ENCODE results near the gene ADAMTS12.
"Not testable (repeated sequence)": the region's sequence is repeated elsewhere in the genome, so short reads cannot be mapped to it uniquely, and the experiment has no call there.

ADAMTS12 gene

DNA sequence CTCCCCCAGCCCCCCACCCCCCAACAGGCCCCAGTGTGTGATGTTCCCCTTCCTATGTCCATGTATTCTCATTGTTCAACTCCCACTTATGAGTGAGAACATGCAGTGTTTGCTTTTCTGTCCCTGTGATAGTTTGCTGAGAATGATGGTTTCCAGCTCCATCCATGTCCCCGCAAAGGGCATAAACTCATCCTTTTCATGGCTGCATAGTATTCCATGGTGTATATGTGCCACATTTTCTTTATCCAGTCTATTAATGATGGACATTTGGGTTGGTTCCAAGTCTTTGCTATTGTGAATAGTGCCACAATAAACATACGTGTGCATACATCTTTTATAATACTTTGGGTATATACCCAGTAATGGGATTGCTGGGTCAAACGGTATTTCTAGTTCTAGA is 23.1 kb upstream of the ADAMTS12 start:
- not testable (repeated sequence) for DNase-seq

DNA sequence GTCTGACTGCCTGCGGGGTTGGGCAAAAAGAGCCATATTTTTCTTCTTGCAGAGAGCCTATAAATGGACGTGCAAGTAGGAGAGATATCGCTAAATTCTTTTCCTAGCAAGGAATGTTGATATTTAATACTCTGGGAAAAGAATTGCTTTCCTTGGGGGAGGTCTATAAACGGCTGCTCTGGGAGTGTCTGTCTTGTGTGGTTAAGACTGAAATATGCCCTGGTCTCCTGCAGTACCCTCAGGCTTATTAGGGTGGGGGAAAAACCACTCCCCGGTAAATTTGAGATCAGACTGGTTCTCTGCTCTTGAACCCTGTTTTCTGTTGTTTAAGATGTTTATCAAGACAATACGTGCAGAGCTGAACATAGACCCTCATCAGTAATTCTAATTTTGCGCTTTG is 14.5 kb upstream of the ADAMTS12 start:
- DNase-seq: not testable (repeated sequence)

DNA sequence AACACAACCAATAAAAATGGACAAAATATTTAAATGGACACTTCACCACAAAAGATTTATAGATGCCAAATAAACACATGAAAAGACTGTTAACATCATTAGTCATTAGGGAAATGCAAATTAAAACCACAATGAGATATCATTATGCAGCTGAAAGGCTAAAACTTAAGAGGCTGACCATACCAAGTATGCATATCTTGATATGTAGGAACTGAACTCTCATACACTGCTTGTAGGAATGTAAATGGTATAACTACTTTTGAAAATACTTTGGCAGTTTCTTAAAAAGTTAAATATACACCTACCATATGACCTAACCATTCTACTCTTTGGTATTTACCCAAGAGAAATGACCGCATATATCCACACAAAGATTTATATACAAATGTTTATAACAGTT is 13.6 kb upstream of the ADAMTS12 start:
- DNase-seq: no peak

DNA sequence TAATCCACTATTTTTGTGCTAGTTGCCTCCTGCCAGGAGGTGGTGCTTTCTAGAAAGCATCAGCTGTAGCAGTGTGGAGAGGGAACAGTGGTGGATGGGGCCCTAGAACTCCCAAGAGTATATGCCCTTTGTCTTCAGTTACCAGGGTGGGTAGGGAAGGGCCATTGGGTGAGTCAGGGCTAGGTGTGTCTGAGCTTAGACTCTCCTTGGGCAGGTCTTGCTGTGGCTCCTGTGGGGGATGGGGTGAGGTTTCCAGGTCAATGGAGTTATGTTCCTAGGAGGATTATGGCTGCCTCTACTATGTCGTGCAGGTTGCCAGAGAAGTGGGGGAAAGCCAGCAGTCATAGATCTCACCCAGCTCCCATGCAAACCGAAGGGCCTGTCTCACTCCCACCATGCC is 11.3 kb upstream of the ADAMTS12 start:
- no peak for DNase-seq

DNA sequence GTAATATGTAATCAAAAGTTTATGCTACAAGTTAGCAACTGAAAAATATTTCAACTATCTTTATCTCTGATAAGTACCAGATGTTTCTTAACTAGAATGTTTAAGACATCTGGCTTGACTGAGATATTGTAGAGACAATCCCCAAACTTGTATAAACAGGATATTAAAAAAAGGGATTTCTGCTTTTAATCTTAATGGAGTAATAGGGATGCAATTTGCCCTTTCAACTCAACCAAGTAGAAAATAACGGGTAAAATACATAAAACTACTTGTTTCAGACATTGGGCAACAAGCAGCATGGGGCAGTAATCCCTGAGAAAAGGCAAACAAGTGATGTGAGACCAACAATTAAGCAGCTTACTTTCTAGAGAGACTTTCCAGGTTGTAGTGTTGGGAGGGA is 9.4 kb upstream of the ADAMTS12 start:
- no peak for DNase-seq

DNA sequence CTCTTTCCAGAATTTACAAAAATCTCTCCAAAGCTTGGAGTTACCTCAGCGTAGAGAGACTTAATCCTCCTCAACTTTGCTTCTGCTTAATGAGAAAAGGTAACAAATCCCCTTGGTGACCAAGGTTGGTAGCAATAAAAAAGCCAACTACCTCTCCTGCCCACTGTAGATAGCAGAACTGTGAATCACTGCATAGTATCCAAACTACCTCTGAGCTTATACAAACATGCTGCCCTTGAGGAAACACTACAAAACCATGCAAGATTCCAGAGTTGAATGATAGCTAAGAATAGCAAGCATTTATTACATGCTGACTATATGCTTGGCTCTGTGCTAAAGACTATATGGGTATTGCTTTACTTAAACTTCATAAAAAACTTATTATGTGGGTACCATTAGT is 2.8 kb upstream of the ADAMTS12 start:
- no peak for DNase-seq

DNA sequence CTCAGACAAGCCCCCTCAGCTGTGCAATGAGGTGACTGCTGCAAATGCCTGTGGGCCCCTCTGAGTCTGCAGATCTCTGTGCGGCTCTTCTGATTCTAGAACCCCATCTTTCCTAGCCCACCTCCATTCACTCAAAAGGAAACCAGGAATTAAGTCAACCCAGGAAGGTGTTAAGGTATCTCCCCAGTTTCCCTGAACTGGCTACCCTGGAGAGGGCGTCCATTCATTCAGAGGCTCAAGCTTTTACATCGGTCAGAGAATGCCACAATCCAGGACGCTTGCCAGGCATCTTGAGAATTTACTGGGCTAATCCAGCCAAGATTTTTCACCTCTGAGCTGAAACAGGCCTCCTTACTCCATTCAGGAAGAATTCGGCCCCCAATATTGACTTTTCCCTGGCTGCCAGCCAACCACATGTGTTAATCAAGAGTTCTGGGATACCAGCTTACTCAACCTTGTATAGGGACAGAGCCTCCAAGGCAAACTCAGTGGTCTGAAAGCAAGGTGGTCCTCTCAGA is 889 bp upstream of the ADAMTS12 start:
- peak in 1 of 58 donors; percentile 5 for DNase-seq

DNA sequence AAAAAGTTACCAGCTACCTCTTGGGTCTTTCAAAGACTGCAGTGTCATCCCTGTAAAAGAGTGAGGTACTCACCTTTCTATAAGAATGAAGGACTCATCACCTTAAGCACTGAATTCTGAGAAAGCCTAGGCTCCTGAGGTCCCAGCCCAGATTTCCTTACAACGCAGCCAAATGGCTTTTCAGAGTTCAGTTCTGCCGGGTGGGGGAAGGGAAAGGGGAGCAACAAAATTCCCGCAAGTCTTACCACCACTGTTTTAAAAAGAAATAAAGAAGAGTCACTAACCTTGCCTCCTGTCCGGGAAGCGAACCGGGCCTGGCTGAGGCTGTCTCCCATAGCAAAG is 373 bp downstream of the ADAMTS12 start:
- DNase-seq: no peak

DNA sequence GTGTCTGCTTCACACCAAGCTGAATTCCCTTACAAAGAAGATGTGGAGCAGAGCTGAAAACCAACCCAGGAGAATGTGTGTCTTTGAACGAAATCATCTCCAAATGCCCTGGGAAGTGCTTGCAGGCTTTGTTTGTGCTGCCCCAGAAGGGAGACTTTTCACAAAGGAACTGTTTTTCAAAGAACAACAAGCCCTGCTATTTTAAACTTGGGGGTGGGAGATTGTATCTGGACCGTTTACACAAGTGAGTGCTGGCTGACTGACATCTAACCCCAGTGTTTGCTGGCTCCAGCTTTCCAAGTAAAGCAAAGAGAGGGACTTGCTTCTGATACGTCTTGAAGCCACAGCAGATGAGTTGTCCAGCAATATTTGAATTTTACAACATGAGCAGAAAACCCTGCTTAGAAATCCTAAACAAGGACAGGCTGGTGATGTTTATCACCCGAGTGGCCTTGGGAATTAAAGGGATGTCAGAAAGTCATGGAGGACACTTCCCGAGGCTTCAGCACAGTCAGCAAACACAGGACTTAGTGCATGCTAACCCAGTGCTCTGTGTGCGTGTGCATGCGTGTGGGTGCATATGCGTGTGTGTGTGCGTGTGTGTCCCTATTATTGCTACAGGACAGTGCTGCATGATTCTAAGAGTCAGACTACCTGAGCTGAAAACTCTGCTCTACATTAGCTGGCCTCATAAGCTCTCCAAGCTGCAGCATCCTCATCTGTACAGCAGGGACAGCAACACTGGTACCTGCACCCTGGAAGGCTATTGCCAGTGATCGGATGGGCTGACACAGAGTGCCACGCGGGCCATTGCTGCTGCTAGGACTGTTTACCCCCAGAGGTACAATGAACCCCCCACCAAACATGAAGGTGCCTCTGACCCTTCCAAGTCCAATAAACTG is 1.4 kb downstream of the ADAMTS12 start:
- no peak for DNase-seq

DNA sequence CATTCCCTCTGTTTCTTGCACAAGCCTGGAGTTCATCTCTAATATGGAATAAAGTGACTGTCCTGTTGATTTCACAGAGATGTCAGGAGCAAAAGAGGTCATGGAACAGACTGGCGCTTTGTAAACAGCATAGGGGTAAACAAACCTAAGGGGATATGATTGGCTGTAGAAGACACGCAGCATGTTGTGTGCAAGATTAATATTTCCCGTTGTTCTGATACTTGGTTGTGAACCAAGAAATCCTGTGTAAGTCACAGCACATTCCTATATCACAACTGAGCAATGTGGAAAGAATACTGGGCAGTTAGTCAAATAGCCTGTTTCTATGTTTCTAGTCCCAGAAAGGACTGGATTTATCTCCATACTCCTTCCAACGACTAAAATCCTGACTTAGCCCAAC is 3.2 kb downstream of the ADAMTS12 start:
- no peak for DNase-seq

DNA sequence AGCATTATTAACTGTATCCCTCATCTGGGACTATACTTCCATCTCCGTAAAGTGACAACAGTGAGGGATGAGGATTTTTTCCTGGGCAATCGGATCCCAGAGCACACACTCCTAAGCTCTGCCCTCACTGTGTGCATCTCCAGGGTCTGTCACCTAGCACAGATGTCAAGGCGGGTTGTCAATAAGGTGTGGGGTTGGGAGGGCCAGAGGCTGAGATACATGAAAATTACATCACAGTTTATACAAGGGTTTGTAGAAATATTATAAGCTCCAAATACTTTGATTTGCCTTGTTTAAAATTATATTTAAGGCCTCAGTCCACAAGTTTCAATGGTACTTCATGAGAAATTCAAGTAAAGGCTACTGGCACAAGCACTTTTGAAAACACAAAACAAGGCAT is 4.5 kb downstream of the ADAMTS12 start:
- no peak for DNase-seq

DNA sequence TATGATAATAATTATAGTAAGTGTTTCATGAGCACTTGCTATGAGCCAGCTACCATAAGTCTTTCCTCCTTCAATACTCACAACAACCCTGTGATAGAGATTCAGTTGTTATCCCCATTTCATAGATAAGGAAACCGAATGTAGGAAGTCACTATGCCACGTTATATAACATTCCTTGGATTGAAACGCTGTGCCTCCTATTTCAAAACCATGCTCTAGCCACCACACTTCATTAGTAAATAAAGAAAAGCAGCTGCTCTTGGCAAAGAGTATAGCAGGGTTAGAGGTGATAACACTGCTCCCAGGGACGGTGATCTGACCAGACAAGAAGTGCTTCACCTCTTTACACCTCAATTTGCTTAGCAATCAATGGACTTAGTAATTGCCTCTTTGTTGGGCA is 5.5 kb downstream of the ADAMTS12 start:
- DNase-seq: no peak

DNA sequence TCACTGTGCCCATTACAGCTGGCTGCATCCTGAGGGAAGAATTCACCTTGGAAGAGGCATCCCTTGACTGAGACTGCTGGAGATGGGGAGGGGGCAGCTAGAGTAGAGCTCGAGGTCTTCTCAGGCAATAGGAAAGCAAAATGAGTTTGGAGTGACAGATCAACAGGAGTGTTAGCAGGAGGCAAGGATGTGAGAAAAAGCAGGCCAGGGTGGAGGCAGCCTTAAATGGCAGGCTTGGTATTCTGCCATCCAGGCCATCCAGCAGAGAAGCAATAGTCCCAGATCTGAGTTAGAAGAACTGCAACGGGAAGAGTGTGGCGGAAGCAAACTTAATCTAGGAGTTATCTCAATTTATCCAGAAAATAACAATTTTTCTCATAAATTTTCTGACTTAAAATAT is 6.1 kb downstream of the ADAMTS12 start:
- no peak for DNase-seq

DNA sequence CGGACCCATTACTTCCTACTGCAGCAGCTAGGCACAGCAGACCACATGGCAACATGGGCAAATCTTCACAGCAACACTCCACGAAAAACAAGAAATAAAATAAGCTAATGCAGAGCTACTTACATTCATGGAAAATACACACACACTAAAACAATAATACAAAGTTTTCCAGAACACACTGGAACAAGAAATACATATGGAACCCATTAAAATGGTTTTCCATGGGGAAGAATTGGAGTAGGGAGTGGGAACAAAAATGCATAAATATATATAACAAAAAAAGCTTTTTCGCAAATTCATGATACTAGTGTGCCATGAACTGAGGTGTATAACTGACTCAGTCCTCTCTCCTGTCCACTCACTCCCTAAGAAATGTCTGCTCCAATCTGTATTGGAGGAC is 8.3 kb downstream of the ADAMTS12 start:
- no peak for DNase-seq

DNA sequence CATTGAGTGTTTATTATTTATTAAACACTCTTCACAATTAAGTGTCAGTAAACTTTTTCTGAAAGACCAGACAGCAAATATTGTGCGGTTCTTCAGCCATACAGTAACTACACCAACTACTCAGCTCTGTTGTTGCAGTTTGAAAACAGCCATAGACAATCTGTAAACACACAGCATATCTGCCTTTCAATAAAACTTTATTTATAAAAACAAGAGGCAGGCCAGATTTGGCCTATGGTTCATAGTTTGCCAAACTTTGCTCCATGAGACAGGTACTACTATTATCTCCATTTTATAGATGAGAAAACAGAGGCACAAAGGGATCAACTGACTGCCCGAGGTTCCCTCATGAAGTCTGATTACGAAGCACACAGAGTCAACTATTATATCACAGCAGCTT is 11.5 kb downstream of the ADAMTS12 start:
- no peak for DNase-seq

DNA sequence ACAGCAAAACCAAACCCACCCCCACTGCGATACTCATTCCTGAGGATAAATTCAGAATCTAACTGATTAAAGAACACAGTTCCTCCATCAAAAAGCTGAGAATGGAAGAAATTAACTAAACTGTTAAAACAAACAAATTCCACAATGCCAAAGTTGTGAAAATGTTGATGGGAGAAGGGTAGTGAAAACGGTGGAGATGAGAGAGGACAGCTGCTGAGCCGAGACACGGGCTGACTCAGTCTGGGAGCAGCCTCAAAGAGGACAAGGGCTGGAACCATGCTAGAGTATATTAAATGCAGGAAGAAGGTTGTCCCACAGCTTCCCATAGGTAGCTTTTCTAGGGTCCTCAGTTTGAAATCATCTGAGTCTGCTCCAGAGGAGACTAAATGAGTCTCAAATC is 14.3 kb downstream of the ADAMTS12 start:
- DNase-seq: no peak

DNA sequence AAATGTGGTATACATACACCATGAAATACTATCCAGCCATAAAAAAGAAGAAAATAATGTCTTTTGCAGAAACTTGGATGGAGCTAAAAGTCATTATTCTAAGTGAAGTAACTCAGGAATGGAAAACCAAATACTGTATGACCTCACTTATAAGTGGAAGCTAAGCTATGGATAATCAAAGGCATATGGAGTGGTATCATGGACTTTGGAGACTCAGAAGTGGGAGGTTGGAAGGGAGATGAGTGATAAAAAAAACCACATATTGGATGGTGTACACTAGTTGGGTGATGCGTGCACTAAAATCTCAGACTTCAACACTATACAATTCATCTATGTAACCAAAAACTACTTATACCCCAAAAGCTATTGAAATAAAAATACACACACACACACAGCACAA is 24.5 kb downstream of the ADAMTS12 start:
- no peak for DNase-seq

DNA sequence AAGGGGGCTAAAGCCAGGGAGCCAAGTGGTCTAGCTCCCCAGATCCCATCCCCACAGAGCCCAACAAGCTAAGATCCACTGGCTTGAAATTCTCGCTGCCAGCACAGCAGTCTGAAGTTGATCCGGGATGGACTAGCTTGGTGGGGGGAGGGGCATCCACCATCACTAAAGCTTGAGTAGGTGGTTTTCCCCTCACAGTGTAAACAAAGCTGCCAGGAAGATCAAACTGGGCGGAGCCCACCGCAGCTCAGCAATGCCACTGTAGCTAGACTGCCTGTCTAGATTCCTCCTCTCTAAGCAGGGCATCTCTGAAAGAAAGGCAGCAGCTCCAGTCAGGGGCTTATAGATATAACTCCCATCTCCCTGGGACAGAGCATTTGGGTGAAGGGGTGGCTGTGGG is 32.6 kb downstream of the ADAMTS12 start:
- DNase-seq: not testable (repeated sequence)

DNA sequence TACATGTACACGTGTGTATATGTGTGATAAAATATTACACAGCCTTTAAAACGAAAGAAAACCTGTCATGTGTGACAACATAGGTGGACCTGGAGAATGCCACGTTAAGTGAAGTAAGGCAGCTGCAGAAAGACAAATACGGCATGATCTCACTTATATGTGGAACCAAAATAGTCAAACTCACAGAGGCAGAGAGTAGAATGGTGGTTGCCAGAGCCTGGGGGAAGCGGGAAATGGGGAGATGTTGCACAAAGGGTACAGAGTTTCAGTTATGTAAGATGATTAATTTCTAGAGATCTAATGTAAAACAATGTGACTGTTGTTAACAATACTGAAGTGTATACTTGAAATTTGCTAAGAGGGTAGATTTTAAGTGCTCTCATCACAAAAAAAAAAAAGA is 34.8 kb downstream of the ADAMTS12 start:
- no peak for DNase-seq

DNA sequence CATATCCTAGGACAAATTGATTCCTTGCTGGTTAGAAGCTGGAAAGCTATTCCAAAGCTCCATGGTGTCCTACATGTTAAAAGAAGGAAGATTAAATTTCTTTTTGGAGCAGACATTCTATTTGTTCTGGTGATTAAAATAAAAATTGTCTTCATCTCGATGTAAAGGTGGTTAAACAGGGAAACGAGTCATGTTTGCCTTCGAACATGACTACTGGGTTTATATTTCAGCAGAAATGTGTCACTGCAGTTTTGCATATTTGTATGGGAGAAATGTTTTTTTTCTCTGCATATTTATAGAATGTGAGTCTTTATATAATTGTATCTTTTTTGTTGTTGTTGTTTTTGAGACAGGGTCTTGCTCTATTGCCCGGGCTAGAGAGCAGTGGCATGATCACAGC is 36.4 kb downstream of the ADAMTS12 start:
- DNase-seq: no peak

DNA sequence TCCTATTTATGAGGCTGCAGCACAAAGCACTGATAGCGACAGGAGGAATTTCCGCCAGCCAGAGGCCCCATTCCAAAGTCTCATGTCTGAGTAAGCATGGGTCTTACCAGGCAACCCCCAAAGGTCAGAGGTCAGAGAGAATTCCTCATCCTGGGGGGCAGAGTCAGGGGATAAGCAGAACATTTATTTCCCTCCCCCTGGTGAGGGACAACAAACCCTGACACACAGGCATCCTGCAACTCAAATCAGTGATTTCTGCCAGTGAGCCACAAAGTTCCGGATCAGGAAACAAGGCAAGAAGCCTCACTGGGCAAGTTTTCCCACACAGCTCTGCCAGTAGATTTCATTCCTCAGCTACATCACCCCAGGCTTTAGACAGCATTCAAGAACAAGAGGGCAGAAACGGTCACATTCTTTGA is 37.0 kb downstream of the ADAMTS12 start:
- no peak for DNase-seq

DNA sequence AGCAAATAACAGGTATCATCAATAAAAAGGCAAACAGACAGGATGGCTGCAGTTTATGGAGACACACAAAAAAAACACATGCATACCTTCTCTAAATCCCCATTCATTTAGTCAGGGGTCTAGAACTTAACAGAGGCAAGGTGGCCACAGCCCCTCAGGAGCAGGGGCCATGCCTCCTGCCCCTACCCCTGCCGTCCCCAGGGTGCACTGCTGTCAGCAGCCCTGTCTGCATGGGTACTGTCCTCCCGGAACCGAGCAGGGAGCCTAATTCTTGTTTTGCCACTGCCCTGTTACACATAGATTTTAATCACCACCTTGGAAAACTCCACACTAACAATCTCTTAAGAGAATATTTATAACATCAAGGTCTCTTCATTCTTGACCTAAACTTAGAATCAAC is 39.0 kb downstream of the ADAMTS12 start:
- no peak for DNase-seq

DNA sequence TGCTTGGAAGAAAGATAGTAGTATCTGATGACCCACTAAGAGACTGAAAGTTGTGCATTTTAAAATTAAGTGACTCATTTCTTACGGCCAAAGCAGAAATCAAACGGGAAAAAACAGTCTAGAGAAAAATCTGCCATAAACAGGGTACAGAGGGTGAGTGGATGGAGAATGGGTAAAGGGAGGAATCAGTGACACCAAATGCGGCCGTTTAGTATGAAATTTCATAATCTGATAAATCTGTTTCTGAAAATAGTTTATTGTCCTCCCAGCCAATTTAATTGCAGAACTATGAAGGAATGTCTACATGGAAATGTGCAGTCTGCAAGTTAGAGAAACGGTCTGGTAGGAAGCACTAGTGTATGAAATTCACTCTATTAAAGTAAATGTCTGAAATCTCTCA is 39.5 kb downstream of the ADAMTS12 start:
- no peak for DNase-seq

Data from anterior cingulate cortex (tissue), 58 donors.